DND-41 (cell line): ENCODE results near the gene OR2V2.

ENCODE experiments used
- ATAC-seq: fragments of 200-7000 bp; cut with Tn5 transposase; 3 replicates; pipeline ENCODE4 v1.9.1; 2021; ENCODE audit warnings: low read depth; ENCODE audit not compliant: insufficient read depth
- DNase-seq: peaks from one replicate; pipeline ENCODE4 v3.0.0-alpha.2; 2020
- H2AFZ ChIP-seq: 2 replicates; pipeline ENCODE4 v1.6.0; 2012; ENCODE audit warnings: low read depth, low read length
- H3K27ac ChIP-seq: 2 replicates; pipeline ENCODE4 v1.5.1; 2012; ENCODE audit warnings: low read length, inconsistent platforms
- H3K27me3 ChIP-seq: fragments of 200-600 bp; sonication (generic); 2 replicates; pipeline ENCODE4 v1.6.0; 2012; ENCODE audit warnings: low read length, mild to moderate bottlenecking, inconsistent platforms; ENCODE audit not compliant: insufficient read depth, poor library complexity
- H3K36me3 ChIP-seq: 2 replicates; pipeline ENCODE4 v1.5.1; 2012; ENCODE audit warnings: low read length, inconsistent platforms; ENCODE audit not compliant: insufficient read depth
- H3K4me1 ChIP-seq: 2 replicates; pipeline ENCODE4 v1.5.1; 2012; ENCODE audit warnings: mild to moderate bottlenecking, low read length; ENCODE audit not compliant: insufficient read depth
- H3K4me2 ChIP-seq: 2 replicates; pipeline ENCODE4 v1.6.0; 2012; ENCODE audit warnings: mild to moderate bottlenecking, moderate library complexity, low read length, inconsistent platforms; ENCODE audit not compliant: insufficient read depth
- H3K4me3 ChIP-seq, 2 experiments: fragments of 200-600 bp in 1 of 2; shearing (Covaris generic) in 1 of 2; 2 replicates each; pipeline ENCODE4 v1.5.1; 2012 to 2016; ENCODE audit warnings: inconsistent platforms in 2 of 2, low read length in 2 of 2, mild to moderate bottlenecking in 2 of 2, low read depth in 1 of 2, moderate library complexity in 1 of 2
- H3K79me2 ChIP-seq: 2 replicates; pipeline ENCODE4 v1.6.0; 2012; ENCODE audit warnings: low read length, inconsistent platforms; ENCODE audit not compliant: insufficient read depth
- H3K9ac ChIP-seq: 2 replicates; pipeline ENCODE4 v1.6.0; 2012; ENCODE audit warnings: low read depth, mild to moderate bottlenecking, inconsistent platforms, low read length, moderate library complexity
- H3K9me3 ChIP-seq: 2 replicates; pipeline ENCODE4 v1.5.1; 2012; ENCODE audit warnings: low read length, moderate library complexity, mild to moderate bottlenecking, inconsistent platforms; ENCODE audit not compliant: insufficient read depth, severe bottlenecking
- H4K20me1 ChIP-seq: 2 replicates; pipeline ENCODE4 v1.6.0; 2012; ENCODE audit warnings: low read length; ENCODE audit not compliant: insufficient read depth
- EZH2 ChIP-seq: IDR thresholded peaks from 3 replicates; pipeline ENCODE4 v1.6.1; 2012; ENCODE audit warnings: borderline replicate concordance, low read depth, mild to moderate bottlenecking, moderate library complexity, low read length, inconsistent platforms; ENCODE audit not compliant: severe bottlenecking
- TF ChIP-seq, protein P1 (sequence below): IDR thresholded peaks from 2 replicates; pipeline ENCODE4 v1.5.1; 2012; ENCODE audit warnings: borderline replicate concordance, low read length, moderate library complexity, mild to moderate bottlenecking; ENCODE audit not compliant: poor library complexity, severe bottlenecking; ENCODE audit errors: extremely low read depth

The OR2V2 gene

GRCh38 chr5:181192337-181193046 is 45.1 kb downstream of the OR2V2 start:
- ATAC-seq: no peak

GRCh38 chr5:181193656-181194055 is 46.3 kb downstream of the OR2V2 start:
- ATAC-seq: no peak
- TF ChIP-seq, protein P1, sequence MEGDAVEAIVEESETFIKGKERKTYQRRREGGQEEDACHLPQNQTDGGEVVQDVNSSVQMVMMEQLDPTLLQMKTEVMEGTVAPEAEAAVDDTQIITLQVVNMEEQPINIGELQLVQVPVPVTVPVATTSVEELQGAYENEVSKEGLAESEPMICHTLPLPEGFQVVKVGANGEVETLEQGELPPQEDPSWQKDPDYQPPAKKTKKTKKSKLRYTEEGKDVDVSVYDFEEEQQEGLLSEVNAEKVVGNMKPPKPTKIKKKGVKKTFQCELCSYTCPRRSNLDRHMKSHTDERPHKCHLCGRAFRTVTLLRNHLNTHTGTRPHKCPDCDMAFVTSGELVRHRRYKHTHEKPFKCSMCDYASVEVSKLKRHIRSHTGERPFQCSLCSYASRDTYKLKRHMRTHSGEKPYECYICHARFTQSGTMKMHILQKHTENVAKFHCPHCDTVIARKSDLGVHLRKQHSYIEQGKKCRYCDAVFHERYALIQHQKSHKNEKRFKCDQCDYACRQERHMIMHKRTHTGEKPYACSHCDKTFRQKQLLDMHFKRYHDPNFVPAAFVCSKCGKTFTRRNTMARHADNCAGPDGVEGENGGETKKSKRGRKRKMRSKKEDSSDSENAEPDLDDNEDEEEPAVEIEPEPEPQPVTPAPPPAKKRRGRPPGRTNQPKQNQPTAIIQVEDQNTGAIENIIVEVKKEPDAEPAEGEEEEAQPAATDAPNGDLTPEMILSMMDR: no peak
- no peak for TF ChIP-seq EZH2
- no peak overlapping the region for H3K4me3 ChIP-seq
- H3K4me2 ChIP-seq: no peak overlapping the region
- no peak overlapping the region for H3K27ac ChIP-seq
- no peak overlapping the region for H3K9ac ChIP-seq
- H3K27me3 ChIP-seq: no peaks in the 10 kb centered on the region
- H3K79me2 ChIP-seq: peaks cover 9% of the 10 kb centered on the region
- no peaks in the 10 kb centered on the region for H4K20me1 ChIP-seq
- no peaks in the 10 kb centered on the region; the same call in 1 of the 2 replicates for H3K36me3 ChIP-seq
- peaks cover 35% of the 10 kb centered on the region for H3K4me1 ChIP-seq
- no peak overlapping the region for H2AFZ ChIP-seq
- no peaks in the 10 kb centered on the region for H3K9me3 ChIP-seq
- DNase-seq: no peak

More at GRCh38 chr5:181192337-181193046, 45.1 kb downstream of the OR2V2 start:
- no peaks in the 10 kb centered on the region; the same call in 1 of the 2 replicates for H3K36me3 ChIP-seq
- no peaks in the 10 kb centered on the region for H4K20me1 ChIP-seq
- peak overlapping the region; percentile 100 for H3K4me2 ChIP-seq
- no peaks in the 10 kb centered on the region for H3K9me3 ChIP-seq
- TF ChIP-seq, protein P1: no peak
- TF ChIP-seq EZH2: no peak
- H3K79me2 ChIP-seq: peaks cover 9% of the 10 kb centered on the region
- H2AFZ ChIP-seq: peak overlapping the region; percentile 86
- H3K27ac ChIP-seq: peak overlapping the region; percentile 90
- peak overlapping the region; percentile 85 for H3K9ac ChIP-seq
- H3K4me1 ChIP-seq: peaks cover 42% of the 10 kb centered on the region
- DNase-seq: no peak
- no peaks in the 10 kb centered on the region for H3K27me3 ChIP-seq
- H3K4me3 ChIP-seq: peak overlapping the region; percentile 81 to 92; a peak in 3 of 4 replicates

- Histone ChIP-seq H3K9me3 (no peaks in the 10 kb centered on the region), H3K27me3 (no peaks in the 10 kb centered on the region), H4K20me1 (no peaks in the 10 kb centered on the region), H3K9ac (no peak overlapping the region), H3K4me1 (peaks cover 33% of the 10 kb centered on the region), H3K4me3 (no peak overlapping the region), H2AFZ (no peak overlapping the region), H3K4me2 (no peak overlapping the region), H3K27ac (no peak overlapping the region), H3K36me3 (no peaks in the 10 kb centered on the region), H3K79me2 (peaks cover 9% of the 10 kb centered on the region)
- TF ChIP-seq EZH2: no peak
- TF ChIP-seq, protein P1: no peak
- DNase-seq: no peak
- no peak for ATAC-seq
Measured at GRCh38 chr5:181194489-181195248, 47.3 kb downstream of the OR2V2 start.
